Measurements from ENCODE around the gene FGD6. TPM values are rescaled to one million over a fixed set of nuclear protein-coding genes. Genes with fewer than 3 reads are reported as not detected.
A peak's percentile ranks its signal among the peaks of the same experiment; 100 is the strongest.

FGD6 gene
- polyA plus RNA-seq, 2 of the 4 experiments (the other 2 are of a cell fraction), result 15.5 to 48.0 TPM

- TF ChIP-seq HMGXB4 (CRISPR knock-in tag; IDR thresholded peaks at IDR 0.05; ENCODE audit: borderline replicate concordance), result no peak
- TF ChIP-seq HOXA7 (CRISPR knock-in tag; IDR thresholded peaks at IDR 0.05), result no peak
Observed at GRCh38 chr12:95126736-95127135, 90.5 kb downstream of the FGD6 start (continued).

GRCh38 chr12:95126076-95126475, 91.2 kb downstream of the FGD6 start:
- POLR2A ChIA-PET, result interaction anchor here (0.8 kb wide), 1 partner anchor 81 kb away, joined by 3 read pairs; no protein-coding TSS in a partner anchor
- FAIRE-seq, result no peak
- no peak for DNase-seq (ENCODE audit: low read depth in 1 of 2, low spot score in 1 of 2)
- Histone ChIP-seq H3K4me3 (no peak overlapping the region), H3K27ac (no peak overlapping the region), H3K4me2 (no peak overlapping the region), H3K9me3 (no peaks in the 10 kb centered on the region), H3K4me1 (peaks cover 15% of the 10 kb centered on the region)
- 90% methylated on average over 2 of the region's 2 CpGs for WGBS (ENCODE audit: missing lambda C conversion rate)
- no peak for TF ChIP-seq TFCP2L1 (CRISPR knock-in tag; IDR thresholded peaks at IDR 0.05)
- TF ChIP-seq HES2 (IDR thresholded peaks at IDR 0.05), result no peak
- no peak for TF ChIP-seq EP300 (IDR thresholded peaks at IDR 0.05)
- TF ChIP-seq RCOR1 (IDR thresholded peaks at IDR 0.05; ENCODE audit: low read depth, low read length), result no peak
- no peak for TF ChIP-seq HDAC2 (IDR thresholded peaks at IDR 0.05)
- no peak for TF ChIP-seq ZSCAN20 (CRISPR knock-in tag; IDR thresholded peaks at IDR 0.05)
- TF ChIP-seq BCL3 (IDR thresholded peaks at IDR 0.05), result no peak
- TF ChIP-seq POLR2A (IDR thresholded peaks at IDR 0.05; ENCODE audit: low read length), result no peak
- TF ChIP-seq NR3C1 (IDR thresholded peaks at IDR 0.05), result no peak
- no peak for TF ChIP-seq REST (IDR thresholded peaks at IDR 0.05)
- no peak for TF ChIP-seq BHLHE40 (IDR thresholded peaks at IDR 0.05; ENCODE audit: low read depth, low read length)
- no peak for TF ChIP-seq TP53 (CRISPR knock-in tag; IDR thresholded peaks at IDR 0.05)
- TF ChIP-seq HOXB5 (CRISPR knock-in tag; IDR thresholded peaks at IDR 0.05), result no peak
- no peak for TF ChIP-seq GATA3 (IDR thresholded peaks at IDR 0.05; ENCODE audit: borderline replicate concordance)
- ATAC-seq, result no peak
- CTCF ChIA-PET, result interaction anchor here (0.6 to 1.4 kb wide), 4 partner anchors 9 to 91 kb away, joined by 3 to 5 read pairs (median 4); partner anchors contain the start of genes FGD6, NR2C1 and VEZT

GRCh38 chr12:95124106-95124505, 93.2 kb downstream of the FGD6 start:
- no peak overlapping the region for H3K4me2 ChIP-seq
- TF ChIP-seq TP53 (CRISPR knock-in tag; IDR thresholded peaks at IDR 0.05) (no peak), EP300 (IDR thresholded peaks at IDR 0.05) (no peak), MAX (IDR thresholded peaks at IDR 0.05) (no peak), EHF (CRISPR knock-in tag; IDR thresholded peaks at IDR 0.05) (no peak), POLR2AphosphoS2 (conservative IDR thresholded peaks at IDR 0.05; ENCODE audit: low read length) (no peak)
- no peak for FAIRE-seq
- peak overlapping the region in 1 of 2 experiments; percentile 28; a peak in 1 of 6 replicates for H3K27ac ChIP-seq
- no peak for ATAC-seq
- H3K4me1 ChIP-seq, result peaks cover 13% of the 10 kb centered on the region
- H3K4me3 ChIP-seq, result no peak overlapping the region
- POLR2A ChIA-PET, result no interaction called here
- no peak for DNase-seq (ENCODE audit: low read depth in 1 of 2, low spot score in 1 of 2)
- no peaks in the 10 kb centered on the region for H3K9me3 ChIP-seq
- CTCF ChIA-PET, result interaction anchor here (1.9 kb wide), 1 partner anchor 93 kb away, joined by 7 read pairs; the partner anchor contains the start of genes FGD6 and VEZT
- 93% methylated on average over 7 of the region's 7 CpGs for WGBS (ENCODE audit: missing lambda C conversion rate)
